Subcutaneous preadipocyte (primary cell): ENCODE results near the gene C13orf46. TPM values are rescaled to one million over a fixed set of nuclear protein-coding genes. Genes with fewer than 3 reads are reported as not detected.

Experiments
- total RNA-seq: library from RNA; depleted of rRNA; stranded (reverse); fragments of >200 nt; gene quantifications from 2 replicates; pipeline ENCODE4 v1.2.3, GENCODE V29; 2012

The C13orf46 gene
- under 0.01 and 0.39 TPM in 2 replicates for total RNA-seq

DNA sequence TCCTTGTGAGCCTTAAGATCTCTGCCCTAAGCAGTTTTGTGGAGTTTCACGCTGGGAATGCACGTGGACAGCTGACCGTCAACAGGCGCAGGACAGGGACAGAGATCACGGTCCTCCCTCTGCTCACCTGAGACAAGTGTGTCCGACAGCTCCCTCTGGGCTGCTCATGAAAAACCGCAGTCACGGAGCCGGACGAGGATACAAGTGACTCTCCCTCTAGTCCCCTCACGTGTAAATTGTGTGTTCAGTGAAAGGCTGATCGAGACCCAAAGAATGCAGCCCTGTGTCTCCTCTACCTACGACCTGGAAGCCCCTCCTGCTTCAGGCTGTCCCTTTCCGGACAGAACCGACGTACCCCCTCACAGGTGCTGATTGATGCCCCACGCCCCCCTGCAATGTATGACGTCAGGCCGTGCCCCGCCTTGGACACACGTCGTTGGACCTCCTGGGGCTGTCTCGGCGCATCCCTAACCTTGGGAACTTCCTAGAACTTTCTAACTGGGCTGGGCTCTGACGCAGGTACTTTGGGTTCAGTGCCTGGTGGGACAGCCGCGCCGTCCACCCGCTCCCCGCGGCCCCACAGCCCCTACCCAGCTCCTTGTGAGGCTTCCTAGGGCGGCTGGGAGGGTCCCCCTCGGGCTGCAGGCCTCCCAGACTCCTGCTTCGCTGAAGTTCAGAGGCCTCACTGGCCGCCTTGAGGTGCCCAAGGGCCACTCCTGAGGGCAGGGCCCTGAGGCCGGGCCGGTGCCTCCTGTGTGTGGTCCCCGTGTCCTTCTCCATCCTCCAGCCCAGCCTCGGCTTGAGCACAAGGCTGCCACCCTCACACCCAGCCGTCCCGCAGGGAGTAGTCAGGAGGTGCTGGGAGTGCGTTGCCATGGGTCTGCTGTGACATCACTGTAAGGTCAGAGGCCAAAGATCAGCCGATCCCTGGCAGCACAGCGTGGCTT lies at the start of gene C13orf46:
C13orf46 (minus strand) TSS at position 859 of the 947 bp plus-strand sequence; CDS start at position 780, 79 bp downstream.

Other genes with a start within 250 kb of the C13orf46 start
- 0.73 and 2.0 TPM in 2 replicates for gene TMEM255B, start 214.8 kb downstream of the C13orf46 start, total RNA-seq
- 42.6 and 59.2 TPM in 2 replicates for gene GAS6, start 110.0 kb downstream of the C13orf46 start, total RNA-seq
- gene RASA3, start 158.5 kb upstream of the C13orf46 start, total RNA-seq, result 35.3 and 50.0 TPM in 2 replicates
- gene CFAP97D2, start 205.2 kb upstream of the C13orf46 start, total RNA-seq, result not detected in 2 replicates